GM06990 (cell line): ENCODE measurements around the gene UBE2J1.

Source experiments
- DNase-seq: peaks from one replicate; pipeline ENCODE4 v3.0.0-alpha.2; 2011; ENCODE audit not compliant: insufficient read length; ENCODE audit errors: extremely low read depth
- H3K27me3 ChIP-seq: replicated peaks from 2 replicates; pipeline ENCODE4 v1.6.0; 2011; ENCODE audit warnings: low read length; ENCODE audit not compliant: control insufficient read depth, insufficient read depth
- H3K36me3 ChIP-seq: 2 replicates; pipeline ENCODE4 v1.5.1; 2011; ENCODE audit warnings: low read length; ENCODE audit not compliant: control insufficient read depth, insufficient read depth
- H3K4me3 ChIP-seq: replicated peaks from 2 replicates; pipeline ENCODE4 v1.5.1; 2011; ENCODE audit warnings: low read depth, mild to moderate bottlenecking, control low read depth, low read length
- CTCF ChIP-seq: IDR thresholded peaks from 2 replicates; pipeline ENCODE4 v1.5.1; 2011; ENCODE audit warnings: low read length, control low read depth, mild to moderate bottlenecking, inconsistent platforms; ENCODE audit not compliant: insufficient read depth, poor library complexity, severe bottlenecking

The UBE2J1 gene

GRCh38 chr6:89360415-89360999 is 8.0 kb upstream of the UBE2J1 start:
- DNase-seq: peak; percentile 55
- H3K27me3 ChIP-seq: no peaks in the 10 kb centered on the region
- peak overlapping the region; percentile 37 for H3K4me3 ChIP-seq
- H3K36me3 ChIP-seq: no peaks in the 10 kb centered on the region
- no peak for TF ChIP-seq CTCF

- DNase-seq: no peak
- TF ChIP-seq CTCF: no peak
- no peaks in the 10 kb centered on the region for H3K27me3 ChIP-seq
- no peaks in the 10 kb centered on the region for H3K36me3 ChIP-seq
- H3K4me3 ChIP-seq: no peak overlapping the region
These were observed 7.0 kb upstream of the UBE2J1 start for GRCh38 chr6:89359561-89359960.

- peak; percentile 84 for DNase-seq
These were observed 4.9 kb upstream of the UBE2J1 start for GRCh38 chr6:89357390-89357789.

GRCh38 chr6:89356642-89357170 is 4.2 kb upstream of the UBE2J1 start:
- no peak for TF ChIP-seq CTCF
- peak; percentile 62 for DNase-seq
- Histone ChIP-seq H3K4me3 (peak overlapping the region; percentile 22), H3K27me3 (no peaks in the 10 kb centered on the region), H3K36me3 (no peaks in the 10 kb centered on the region)

More at GRCh38 chr6:89357390-89357789, 4.9 kb upstream of the UBE2J1 start:
- no peaks in the 10 kb centered on the region for H3K36me3 ChIP-seq
- peak overlapping the region; percentile 31 for H3K4me3 ChIP-seq
- H3K27me3 ChIP-seq: no peaks in the 10 kb centered on the region
- no peak for TF ChIP-seq CTCF

GRCh38 chr6:89355511-89356194 is 3.1 kb upstream of the UBE2J1 start:
- TF ChIP-seq CTCF: no peak
- no peaks in the 10 kb centered on the region for H3K36me3 ChIP-seq
- H3K27me3 ChIP-seq: no peaks in the 10 kb centered on the region
- peak overlapping the region; percentile 18; the same call in 1 of the 2 replicates for H3K4me3 ChIP-seq
- DNase-seq: peak; percentile 52
